ENCODE data around the gene TLE7.

GRCh38 chr16:71464231-71464630 lies 22.4 kb upstream of the TLE7 start:
- TF ChIP-seq EZH2 (optimal IDR thresholded peaks at IDR 0.05; ENCODE audit: low read depth, low read length): no peak
- TF ChIP-seq CTCF (IDR thresholded peaks at IDR 0.05; ENCODE audit: low read length): no peak

Measured in MM.1S (cell line).